Gastrocnemius medialis (tissue), 4 donors: ENCODE results near the gene HOXA4. TPM values are rescaled to one million over a fixed set of nuclear protein-coding genes. Genes with fewer than 3 reads are reported as not detected.

Experiments
- ATAC-seq, 2 donors: fragments of 150-250 bp; one replicate each; pipeline ENCODE4 v1.9.1; 2016
- DNase-seq, 2 donors: peaks; one replicate each; pipeline ENCODE4 v3.0.0-alpha.2; 2019
- H3K27ac ChIP-seq, 4 donors: fragments of 200-600 bp; sonication (generic); 1 replicate in 1 of 4; 2 replicates in 3 of 4; pipeline ENCODE4 v1.5.1; 2016 to 2018; ENCODE audit warnings: mild to moderate bottlenecking in 2 of 4, moderate library complexity in 1 of 4
- H3K27me3 ChIP-seq, 3 donors: fragments of 200-600 bp; sonication (generic) in 2 of 3; 1 replicate in 1 of 3; 2 replicates in 2 of 3; pipeline versions ENCODE4 v1.5.1 to v1.6.0; 2016 to 2019; ENCODE audit warnings: mild to moderate bottlenecking in 1 of 3, moderate library complexity in 1 of 3
- H3K36me3 ChIP-seq, 2 donors: fragments of 200-600 bp; sonication (generic) in 1 of 2; one replicate each; pipeline ENCODE4 v1.5.1; 2017 to 2018
- H3K4me1 ChIP-seq, 2 donors: fragments of 200-600 bp; sonication (generic) in 1 of 2; one replicate each; pipeline ENCODE4 v1.5.1; 2016 to 2017; ENCODE audit warnings: mild to moderate bottlenecking in 2 of 2
- H3K4me3 ChIP-seq, 4 donors: fragments of 200-600 bp; sonication (generic) in 3 of 4; 1 replicate in 1 of 4; 2 replicates in 3 of 4; pipeline ENCODE4 v1.5.1; 2016 to 2019; ENCODE audit warnings: mild to moderate bottlenecking in 2 of 4
- H3K9me3 ChIP-seq, 3 donors: fragments of 200-600 bp; sonication (generic) in 2 of 3; 1 replicate in 1 of 3; 2 replicates in 2 of 3; pipeline ENCODE4 v1.5.1; 2016 to 2019
- POLR2A ChIP-seq, 2 donors: fragments of 450-650 bp; IDR thresholded peaks; one replicate each; pipeline ENCODE4 v1.6.1; 2017; ENCODE audit warnings: antibody characterized with exemption in 2 of 2, mild to moderate bottlenecking in 2 of 2, moderate library complexity in 2 of 2
- in situ Hi-C, 4 donors: fragments of 200-750 bp; cut with MboI; loops; one replicate each; pipeline versions ENCODE4 v1.15.0 to v1.8.0; 2017; ENCODE audit warnings: low sequenced_read_pairs in 4 of 4
- intact Hi-C: fragments of 100-400 bp; cut with DNase I; formaldehyde crosslinking; loops from one replicate; pipeline ENCODE4 v1.15.1; 2023; ENCODE audit warnings: low total_unique reads
- total RNA-seq, 4 donors: library from RNA; depleted of rRNA; stranded (reverse); fragments of >200 nt; gene quantifications; one replicate each; pipeline versions ENCODE4 v1.1.0 to v1.2.3, GENCODE V29; 2016
- TF ChIP-seq, protein P1 (sequence below), 5 experiments: fragments of 450-650 bp in 3 of 5; fragments of 200-600 bp in 2 of 5; sonication (generic) in 2 of 5; IDR thresholded peaks in 4 of 5; conservative IDR thresholded peaks in 1 of 5; 1 replicate in 4 of 5; 2 replicates in 1 of 5; pipeline ENCODE4 v1.5.1; 2016 to 2019; ENCODE audit warnings: antibody characterized with exemption in 5 of 5, mild to moderate bottlenecking in 3 of 5, moderate library complexity in 3 of 5

Gene HOXA4
- total RNA-seq, 4 donors from 2014 or later = 1.7 to 4.2 (median 2.9) TPM

DNA sequence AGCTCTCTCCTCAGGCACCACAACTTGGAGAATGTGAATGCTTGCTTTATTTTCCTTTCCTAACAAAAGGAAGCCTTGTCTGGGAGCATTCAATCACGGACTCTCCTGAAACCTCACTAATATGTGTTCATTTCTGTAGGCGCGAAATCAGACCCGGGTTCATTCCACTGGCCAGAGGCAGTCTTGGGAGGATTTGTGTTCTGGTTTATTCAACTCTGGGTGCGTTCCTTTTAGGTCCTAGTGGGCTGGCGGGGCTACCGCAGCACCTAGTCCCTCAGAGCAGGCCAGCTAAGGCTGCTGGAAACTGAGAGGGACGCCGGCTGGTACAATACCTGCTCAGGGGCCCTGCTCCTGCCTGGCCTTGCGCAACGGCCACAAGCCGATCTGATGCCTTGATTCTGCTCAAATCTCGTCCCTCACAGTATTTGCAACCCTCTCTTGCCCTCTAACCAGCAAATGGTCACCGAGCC is 7.5 kb downstream of the HOXA4 start:
- H3K27ac ChIP-seq = no peak overlapping the region
- intact Hi-C loops (no loop called here), in situ Hi-C loops (no loop called here)
- no peak overlapping the region for H3K4me3 ChIP-seq
- no peaks in the 10 kb centered on the region for H3K9me3 ChIP-seq
- H3K4me1 ChIP-seq = peaks cover 25 to 51% of the 10 kb centered on the region in 2 donors
- H3K27me3 ChIP-seq = no peaks in the 10 kb centered on the region
- TF ChIP-seq, protein P1, sequence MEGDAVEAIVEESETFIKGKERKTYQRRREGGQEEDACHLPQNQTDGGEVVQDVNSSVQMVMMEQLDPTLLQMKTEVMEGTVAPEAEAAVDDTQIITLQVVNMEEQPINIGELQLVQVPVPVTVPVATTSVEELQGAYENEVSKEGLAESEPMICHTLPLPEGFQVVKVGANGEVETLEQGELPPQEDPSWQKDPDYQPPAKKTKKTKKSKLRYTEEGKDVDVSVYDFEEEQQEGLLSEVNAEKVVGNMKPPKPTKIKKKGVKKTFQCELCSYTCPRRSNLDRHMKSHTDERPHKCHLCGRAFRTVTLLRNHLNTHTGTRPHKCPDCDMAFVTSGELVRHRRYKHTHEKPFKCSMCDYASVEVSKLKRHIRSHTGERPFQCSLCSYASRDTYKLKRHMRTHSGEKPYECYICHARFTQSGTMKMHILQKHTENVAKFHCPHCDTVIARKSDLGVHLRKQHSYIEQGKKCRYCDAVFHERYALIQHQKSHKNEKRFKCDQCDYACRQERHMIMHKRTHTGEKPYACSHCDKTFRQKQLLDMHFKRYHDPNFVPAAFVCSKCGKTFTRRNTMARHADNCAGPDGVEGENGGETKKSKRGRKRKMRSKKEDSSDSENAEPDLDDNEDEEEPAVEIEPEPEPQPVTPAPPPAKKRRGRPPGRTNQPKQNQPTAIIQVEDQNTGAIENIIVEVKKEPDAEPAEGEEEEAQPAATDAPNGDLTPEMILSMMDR (IDR thresholded peaks at IDR 0.05 in 4 of 5, conservative IDR thresholded peaks at IDR 0.05 in 1 of 5) = no peak
- TF ChIP-seq POLR2A (IDR thresholded peaks at IDR 0.05) = no peak
- no peaks in the 10 kb centered on the region for H3K36me3 ChIP-seq
- ATAC-seq (no peak), DNase-seq (no peak)

DNA sequence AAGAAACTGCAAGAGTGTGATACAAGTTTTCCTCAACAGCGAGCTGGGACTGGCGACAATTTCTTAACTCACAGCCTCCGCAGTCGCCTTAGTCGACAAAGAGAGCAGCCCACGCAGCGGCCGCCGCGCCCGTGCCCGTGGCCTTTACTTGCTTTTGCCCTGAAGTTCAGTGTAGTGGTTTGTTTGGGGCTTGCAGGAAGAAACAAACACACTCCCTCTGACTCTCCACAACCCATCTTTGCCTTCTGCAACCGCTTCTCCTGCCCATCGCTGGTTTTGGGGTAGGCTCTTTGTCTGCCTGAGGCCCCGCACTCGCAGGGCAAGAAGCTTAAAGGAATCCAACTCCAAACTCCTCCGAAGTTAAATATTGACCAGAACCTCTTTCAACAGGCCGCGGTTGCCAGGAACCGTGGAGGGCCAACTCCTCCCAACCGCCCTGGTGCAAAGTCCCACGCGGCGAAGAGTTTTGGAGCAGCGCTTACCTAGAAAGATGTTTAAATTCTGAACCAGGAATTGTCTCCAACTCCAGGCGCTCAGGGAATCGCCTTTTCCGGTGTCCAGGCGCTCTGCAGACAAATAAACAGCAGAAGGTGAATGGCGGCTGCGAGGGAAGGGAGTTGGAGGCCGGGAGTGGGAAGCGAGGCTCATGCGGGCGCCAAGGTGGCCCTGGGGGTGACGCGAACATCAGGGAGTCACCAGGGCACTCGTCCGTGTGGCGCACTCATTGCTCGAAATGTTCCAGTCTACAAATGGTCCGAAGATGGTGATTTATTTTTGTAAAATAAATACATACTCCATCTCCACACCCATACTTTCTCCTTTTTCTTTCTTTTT is 8.3 kb downstream of the HOXA4 start:
- Histone ChIP-seq H3K27me3 (no peaks in the 10 kb centered on the region), H3K4me1 (peaks cover 18 to 43% of the 10 kb centered on the region in 2 donors), H3K36me3 (no peaks in the 10 kb centered on the region), H3K4me3 (peak overlapping the region in 1 of 4 donors; percentile 2), H3K9me3 (no peaks in the 10 kb centered on the region), H3K27ac (no peak overlapping the region)
- DNase-seq (no peak), ATAC-seq (no peak)
- in situ Hi-C loops (no loop called here), intact Hi-C loops (no loop called here)
- TF ChIP-seq, protein P1 (IDR thresholded peaks at IDR 0.05 in 4 of 5, conservative IDR thresholded peaks at IDR 0.05 in 1 of 5) = no peak
- TF ChIP-seq POLR2A (IDR thresholded peaks at IDR 0.05) = no peak

DNA sequence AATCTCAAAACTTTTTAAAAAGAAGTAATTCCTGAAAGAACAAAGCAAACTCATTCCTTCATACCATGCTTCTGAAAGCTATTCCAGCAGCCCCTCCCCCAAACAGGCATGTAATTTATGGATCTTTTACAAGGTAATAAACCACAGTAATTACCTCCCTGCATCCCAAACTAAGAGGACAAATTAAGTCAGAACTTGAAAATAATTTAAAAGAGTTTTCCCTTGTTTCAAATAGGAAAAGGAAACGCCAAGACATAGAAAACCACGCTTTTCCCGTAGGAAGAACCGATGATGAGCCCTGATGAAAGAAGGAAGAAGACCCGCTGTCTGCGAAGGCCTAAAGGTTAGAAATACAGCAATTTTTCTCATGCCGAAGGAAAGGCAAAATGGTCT is 8.9 kb downstream of the HOXA4 start:
- intact Hi-C loops = no loop called here
- Histone ChIP-seq H3K27ac (no peak overlapping the region), H3K27me3 (no peaks in the 10 kb centered on the region), H3K9me3 (no peaks in the 10 kb centered on the region), H3K36me3 (no peaks in the 10 kb centered on the region), H3K4me3 (peak overlapping the region in 1 of 4 donors; percentile 2), H3K4me1 (peaks cover 11 to 37% of the 10 kb centered on the region in 2 donors)
- no peak for ATAC-seq
- in situ Hi-C loops = no loop called here
- no peak for DNase-seq
- TF ChIP-seq, protein P1 (IDR thresholded peaks at IDR 0.05 in 4 of 5, conservative IDR thresholded peaks at IDR 0.05 in 1 of 5) = no peak
- no peak for TF ChIP-seq POLR2A (IDR thresholded peaks at IDR 0.05)

DNA sequence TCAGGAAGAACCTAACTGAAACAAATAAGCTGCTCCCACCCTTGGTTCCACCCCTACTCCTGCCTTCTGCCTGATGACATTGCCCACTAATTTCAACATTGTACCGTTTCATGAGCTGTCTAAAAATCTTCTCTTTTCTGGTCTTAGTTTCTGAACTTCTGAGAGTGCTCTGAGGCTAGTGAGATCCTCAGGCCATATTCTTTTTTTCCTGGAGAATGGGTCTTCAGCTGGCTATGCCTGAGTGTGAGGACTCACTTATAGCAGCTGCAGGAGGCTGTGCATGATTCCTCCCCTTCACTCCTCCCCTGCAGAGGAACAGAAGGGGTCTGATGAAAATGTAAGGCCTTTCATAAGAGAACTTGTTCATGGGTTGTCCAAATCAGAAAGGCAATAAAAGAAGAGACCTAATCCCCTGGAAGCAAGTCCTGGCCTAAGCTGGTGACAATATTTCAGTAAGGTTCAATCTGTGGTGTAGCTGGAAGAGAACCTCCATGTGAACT is 11.1 kb downstream of the HOXA4 start:
- Histone ChIP-seq H3K4me1 (peaks cover 7 to 20% of the 10 kb centered on the region in 2 donors), H3K27ac (peak overlapping the region in 1 of 4 donors; percentile 79), H3K9me3 (no peaks in the 10 kb centered on the region), H3K36me3 (no peaks in the 10 kb centered on the region), H3K4me3 (no peak overlapping the region), H3K27me3 (no peaks in the 10 kb centered on the region)
- intact Hi-C loops (no loop called here), in situ Hi-C loops (no loop called here)
- TF ChIP-seq, protein P1 (IDR thresholded peaks at IDR 0.05 in 4 of 5, conservative IDR thresholded peaks at IDR 0.05 in 1 of 5) = no peak
- TF ChIP-seq POLR2A (IDR thresholded peaks at IDR 0.05) = no peak
- DNase-seq (no peak), ATAC-seq (no peak)
